IPS-15b (cell line): ENCODE data around the gene SMAD5.

Experiments used
- H3K27me3 ChIP-seq: one replicate; pipeline ENCODE4 v1.6.1; 2013; ENCODE audit warnings: low read length; ENCODE audit not compliant: control insufficient read depth, insufficient read depth
- H3K36me3 ChIP-seq: one replicate; pipeline ENCODE4 v1.6.1; 2013; ENCODE audit warnings: low read length; ENCODE audit not compliant: control insufficient read depth, insufficient read depth
- H3K4me1 ChIP-seq: one replicate; pipeline ENCODE4 v1.6.1; 2013; ENCODE audit warnings: mild to moderate bottlenecking, low read length; ENCODE audit not compliant: control insufficient read depth, insufficient read depth
- H3K4me3 ChIP-seq: one replicate; pipeline ENCODE4 v1.5.1; 2013; ENCODE audit warnings: low read depth, low read length
- H3K9ac ChIP-seq: one replicate; pipeline ENCODE4 v1.6.1; 2013; ENCODE audit warnings: low read depth, mild to moderate bottlenecking, low read length
- H3K9me3 ChIP-seq: one replicate; pipeline ENCODE4 v1.6.1; 2013; ENCODE audit warnings: mild to moderate bottlenecking, low read length; ENCODE audit not compliant: control insufficient read depth, insufficient read depth

The SMAD5 gene

GRCh38 chr5:136213919-136214493 lies 81.4 kb downstream of the SMAD5 start:
- Histone ChIP-seq H3K9me3 (no peaks in the 10 kb centered on the region), H3K4me3 (no peak overlapping the region), H3K4me1 (no peaks in the 10 kb centered on the region), H3K9ac (no peak overlapping the region), H3K36me3 (no peaks in the 10 kb centered on the region), H3K27me3 (peaks cover 15% of the 10 kb centered on the region)

DNA sequence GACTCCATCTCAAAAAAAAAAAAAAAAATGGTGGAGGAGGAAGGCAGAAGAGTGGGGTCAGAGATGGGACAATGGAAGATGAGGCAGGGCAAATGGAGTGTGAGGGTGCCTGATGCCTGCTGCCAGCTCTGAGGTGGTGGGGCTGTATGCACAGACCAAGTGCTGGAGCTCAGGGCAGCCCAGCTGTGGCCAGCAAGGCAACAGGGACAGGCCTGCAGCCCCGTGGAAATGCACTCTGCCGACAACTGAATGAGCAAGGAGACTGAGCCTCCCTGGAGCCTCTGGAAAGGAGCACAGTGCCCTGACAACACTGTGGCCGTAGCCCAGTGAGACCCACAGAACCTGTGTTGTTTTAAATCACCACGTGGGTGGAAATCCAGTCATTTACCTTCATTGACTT lies 83.2 kb downstream of the SMAD5 start:
- Histone ChIP-seq H3K36me3 (no peaks in the 10 kb centered on the region), H3K4me3 (no peak overlapping the region), H3K9ac (no peak overlapping the region), H3K4me1 (no peaks in the 10 kb centered on the region), H3K27me3 (peaks cover 7% of the 10 kb centered on the region), H3K9me3 (no peaks in the 10 kb centered on the region)

DNA sequence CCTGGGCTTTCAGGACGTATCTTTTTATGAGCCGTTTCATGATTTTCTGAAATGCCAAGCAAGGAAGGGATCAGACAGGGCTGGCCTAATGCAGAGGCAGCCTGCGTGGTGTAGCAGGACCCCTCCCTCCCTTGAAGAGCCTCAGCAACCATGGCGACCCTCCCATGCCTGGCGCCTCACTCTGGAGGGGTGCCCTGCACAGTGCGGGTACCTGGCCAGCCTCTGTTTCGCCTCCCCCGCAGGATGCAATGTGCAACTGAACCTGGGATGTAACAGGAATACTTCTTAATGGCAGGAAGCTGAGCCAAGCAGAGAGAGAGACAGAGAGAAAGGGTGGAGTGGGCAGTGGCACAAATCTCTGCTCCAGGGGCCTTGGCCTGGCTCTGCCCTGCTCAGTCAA lies 83.6 kb downstream of the SMAD5 start:
- Histone ChIP-seq H3K9me3 (no peaks in the 10 kb centered on the region), H3K27me3 (peaks cover 3% of the 10 kb centered on the region), H3K4me3 (no peak overlapping the region), H3K36me3 (no peaks in the 10 kb centered on the region), H3K4me1 (no peaks in the 10 kb centered on the region), H3K9ac (no peak overlapping the region)

- Histone ChIP-seq H3K36me3 (no peaks in the 10 kb centered on the region), H3K9ac (no peak overlapping the region), H3K27me3 (no peaks in the 10 kb centered on the region), H3K9me3 (no peaks in the 10 kb centered on the region), H3K4me3 (no peak overlapping the region), H3K4me1 (no peaks in the 10 kb centered on the region)
Measured at GRCh38 chr5:136221340-136221739, 88.7 kb downstream of the SMAD5 start.

GRCh38 chr5:136222580-136223235 lies 90.1 kb downstream of the SMAD5 start:
- H3K4me1 ChIP-seq: no peaks in the 10 kb centered on the region
- no peaks in the 10 kb centered on the region for H3K36me3 ChIP-seq
- no peaks in the 10 kb centered on the region for H3K9me3 ChIP-seq
- no peak overlapping the region for H3K9ac ChIP-seq
- no peaks in the 10 kb centered on the region for H3K27me3 ChIP-seq
- H3K4me3 ChIP-seq: no peak overlapping the region

- Histone ChIP-seq H3K4me1 (peaks cover 4% of the 10 kb centered on the region), H3K36me3 (no peaks in the 10 kb centered on the region), H3K9ac (no peak overlapping the region), H3K4me3 (no peak overlapping the region), H3K27me3 (no peaks in the 10 kb centered on the region), H3K9me3 (no peaks in the 10 kb centered on the region)
Measured at GRCh38 chr5:136225796-136226195, 93.2 kb downstream of the SMAD5 start.

DNA sequence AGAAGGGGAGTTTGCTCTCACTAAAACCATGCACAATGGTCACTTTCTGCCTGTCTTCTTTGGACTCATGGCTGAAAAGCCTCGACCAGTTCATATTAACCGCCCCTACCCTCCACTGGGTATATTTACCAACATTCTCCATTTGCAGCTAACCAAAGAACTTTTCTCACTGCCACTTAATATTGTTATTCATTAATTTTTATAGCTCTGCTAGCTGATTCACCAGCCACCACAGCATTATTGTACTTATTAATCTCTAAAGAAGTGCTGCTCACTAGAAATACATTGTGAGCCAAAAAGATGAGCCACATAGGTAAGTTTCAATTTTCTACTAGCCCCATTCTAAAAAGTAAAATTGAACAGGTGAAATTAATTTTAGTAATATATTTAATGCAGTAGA lies 93.8 kb downstream of the SMAD5 start:
- Histone ChIP-seq H3K27me3 (no peaks in the 10 kb centered on the region), H3K4me1 (peaks cover 4% of the 10 kb centered on the region), H3K36me3 (no peaks in the 10 kb centered on the region), H3K9me3 (no peaks in the 10 kb centered on the region), H3K9ac (no peak overlapping the region), H3K4me3 (no peak overlapping the region)

DNA sequence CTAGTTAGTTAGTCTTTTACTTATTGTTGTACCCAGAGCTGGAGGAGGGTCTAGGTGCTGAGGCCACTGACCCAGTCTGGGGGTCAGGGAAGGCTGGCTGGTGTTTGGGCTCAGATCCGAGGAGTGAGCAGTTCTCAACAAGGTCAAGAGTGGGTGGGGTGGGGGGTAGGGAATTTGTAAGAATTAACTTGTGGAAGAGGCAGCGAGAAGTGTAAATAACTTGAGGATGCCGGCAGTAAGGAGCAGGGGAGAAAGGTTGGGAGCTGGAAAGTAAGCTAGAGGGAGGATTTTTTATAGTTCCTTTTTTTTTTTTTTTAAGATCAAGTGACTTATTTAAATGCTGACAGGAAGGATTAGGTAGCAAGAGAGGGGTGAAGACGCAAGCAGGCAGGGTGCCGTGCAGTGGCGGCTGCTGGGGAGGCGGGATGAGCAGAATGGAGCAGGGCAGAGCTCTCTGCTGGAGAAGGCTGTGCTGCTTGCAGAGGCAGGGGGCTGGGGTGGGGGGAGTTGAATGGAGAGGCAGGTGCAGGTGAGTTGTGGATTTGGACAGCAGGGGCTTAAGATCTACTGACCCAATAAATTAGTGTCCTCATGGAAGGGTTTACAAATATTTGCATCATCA lies 95.6 kb downstream of the SMAD5 start:
- Histone ChIP-seq H3K4me1 (peaks cover 4% of the 10 kb centered on the region), H3K9ac (no peak overlapping the region), H3K4me3 (no peak overlapping the region), H3K27me3 (no peaks in the 10 kb centered on the region), H3K36me3 (no peaks in the 10 kb centered on the region), H3K9me3 (no peaks in the 10 kb centered on the region)

DNA sequence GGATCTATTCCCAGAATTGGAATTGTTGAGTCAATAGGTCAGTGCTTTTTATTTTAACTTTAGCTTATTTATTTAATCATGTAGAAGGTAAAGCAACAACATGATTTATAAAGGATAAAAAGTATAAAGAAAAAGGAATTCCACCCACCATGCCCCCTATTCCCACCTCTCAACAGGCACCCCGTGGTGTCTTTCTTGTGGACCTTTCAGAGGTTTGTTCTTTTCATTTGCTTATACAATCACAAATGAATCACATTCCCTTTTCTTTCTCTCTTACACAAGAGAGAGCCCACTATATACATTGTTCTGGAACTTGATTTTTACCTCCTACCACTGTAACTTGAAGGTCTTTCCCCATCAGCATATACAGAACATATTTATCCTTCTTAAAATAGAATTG lies 97.5 kb downstream of the SMAD5 start:
- Histone ChIP-seq H3K36me3 (no peaks in the 10 kb centered on the region), H3K9me3 (no peaks in the 10 kb centered on the region), H3K4me3 (no peak overlapping the region), H3K9ac (no peak overlapping the region), H3K27me3 (no peaks in the 10 kb centered on the region), H3K4me1 (peaks cover 4% of the 10 kb centered on the region)

DNA sequence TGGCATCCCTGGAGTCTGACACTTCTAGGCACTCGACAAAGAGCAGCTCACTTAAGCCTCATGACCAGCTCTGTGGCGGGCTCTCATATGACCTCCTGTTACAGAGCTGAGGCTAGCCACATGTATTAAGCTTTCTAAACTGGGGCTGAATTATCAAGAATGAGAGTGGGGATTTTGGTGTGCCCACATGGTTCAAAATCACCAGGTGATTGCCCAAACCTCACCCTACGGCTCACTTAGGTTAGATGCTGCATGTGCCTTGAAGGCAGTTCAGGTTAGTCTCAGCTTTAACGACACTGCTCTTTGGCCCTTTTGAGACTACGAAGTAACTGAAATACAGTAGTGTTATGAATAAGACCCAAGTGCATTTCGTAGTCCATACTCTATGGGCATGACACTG lies 99.7 kb downstream of the SMAD5 start:
- Histone ChIP-seq H3K9ac (no peak overlapping the region), H3K4me1 (peaks cover 4% of the 10 kb centered on the region), H3K27me3 (no peaks in the 10 kb centered on the region), H3K4me3 (no peak overlapping the region), H3K36me3 (no peaks in the 10 kb centered on the region), H3K9me3 (no peaks in the 10 kb centered on the region)
